Fibroblast of gingiva (primary cell): ENCODE measurements around the gene SLC27A5.
"Not testable (repeated sequence)": the region's sequence is repeated elsewhere in the genome, so short reads cannot be mapped to it uniquely, and the experiment has no call there.

ENCODE experiments used
- DNase-seq: peaks from one replicate; pipeline ENCODE4 v3.0.0-alpha.2; 2011; ENCODE audit warnings: low read depth

SLC27A5 gene

GRCh38 chr19:58522709-58523108, 10.9 kb upstream of the SLC27A5 start:
- no peak for DNase-seq

GRCh38 chr19:58521651-58522050, 9.9 kb upstream of the SLC27A5 start:
- no peak for DNase-seq

- DNase-seq = no peak
Observed at GRCh38 chr19:58520257-58520599, 8.4 kb upstream of the SLC27A5 start.

GRCh38 chr19:58519355-58520256, 7.8 kb upstream of the SLC27A5 start, which contains the start of gene ZBTB45:
Gene ZBTB45 (minus strand): TSS chr19:58519810. CDS start chr19:58517673, 2,137 bp downstream.
- peak; percentile 97 for DNase-seq

GRCh38 chr19:58519087-58519354, 7.2 kb upstream of the SLC27A5 start:
- DNase-seq = peak; percentile 70

- DNase-seq = no peak
Observed at GRCh38 chr19:58518256-58519086, 6.7 kb upstream of the SLC27A5 start.

- DNase-seq = no peak
Observed at GRCh38 chr19:58516964-58517833, 5.4 kb upstream of the SLC27A5 start.

GRCh38 chr19:58516246-58516836, 4.5 kb upstream of the SLC27A5 start:
- no peak for DNase-seq

- no peak for DNase-seq
Observed at GRCh38 chr19:58515259-58515658, 3.5 kb upstream of the SLC27A5 start.

GRCh38 chr19:58514564-58515022, 2.8 kb upstream of the SLC27A5 start:
- no peak for DNase-seq

- peak; percentile 82 for DNase-seq
Observed at GRCh38 chr19:58513694-58514563, 2.1 kb upstream of the SLC27A5 start.

GRCh38 chr19:58513213-58513693, 1.5 kb upstream of the SLC27A5 start:
- no peak for DNase-seq

- no peak for DNase-seq
Observed at GRCh38 chr19:58510084-58510862, 1.5 kb downstream of the SLC27A5 start.

- no peak for DNase-seq
Observed at GRCh38 chr19:58509731-58510083, 2.1 kb downstream of the SLC27A5 start.

- not testable (repeated sequence) for DNase-seq
Observed at GRCh38 chr19:58507602-58508223, 4.1 kb downstream of the SLC27A5 start.

GRCh38 chr19:58500242-58500641, 11.6 kb downstream of the SLC27A5 start:
- no peak for DNase-seq

GRCh38 chr19:58499021-58499927, 12.5 kb downstream of the SLC27A5 start:
- peak; percentile 99 for DNase-seq

GRCh38 chr19:58498316-58499020, 13.3 kb downstream of the SLC27A5 start:
- no peak for DNase-seq
